ENCODE measurements around the gene BEGAIN. TPM values are rescaled to one million over a fixed set of nuclear protein-coding genes. Genes with fewer than 3 reads are reported as not detected.

The BEGAIN gene
- total and polyA plus RNA-seq, 12 donors = 0.20 to 4.3 (median 0.83) TPM

DNA sequence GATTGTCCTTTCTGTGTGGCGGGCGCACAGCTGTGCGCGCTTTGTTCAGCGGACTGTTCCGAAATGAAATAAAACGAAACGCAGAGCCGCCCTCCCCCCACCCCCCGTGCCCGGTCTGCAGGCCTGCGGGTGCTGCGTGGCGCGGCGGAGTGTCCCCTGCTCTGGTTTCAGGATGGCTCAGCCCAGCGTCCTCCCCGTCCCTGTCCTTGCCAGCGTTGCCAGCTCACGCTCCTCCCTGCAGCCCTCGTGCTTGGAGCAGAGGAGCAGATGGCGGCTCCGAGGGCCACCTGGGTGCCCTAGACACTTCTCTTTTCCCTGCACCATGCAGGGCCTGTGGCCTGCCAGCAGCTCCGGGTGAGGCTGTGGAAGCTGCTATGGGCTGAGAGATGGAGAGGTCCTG is 17.5 kb upstream of the BEGAIN start:
- TF ChIP-seq, protein P1, sequence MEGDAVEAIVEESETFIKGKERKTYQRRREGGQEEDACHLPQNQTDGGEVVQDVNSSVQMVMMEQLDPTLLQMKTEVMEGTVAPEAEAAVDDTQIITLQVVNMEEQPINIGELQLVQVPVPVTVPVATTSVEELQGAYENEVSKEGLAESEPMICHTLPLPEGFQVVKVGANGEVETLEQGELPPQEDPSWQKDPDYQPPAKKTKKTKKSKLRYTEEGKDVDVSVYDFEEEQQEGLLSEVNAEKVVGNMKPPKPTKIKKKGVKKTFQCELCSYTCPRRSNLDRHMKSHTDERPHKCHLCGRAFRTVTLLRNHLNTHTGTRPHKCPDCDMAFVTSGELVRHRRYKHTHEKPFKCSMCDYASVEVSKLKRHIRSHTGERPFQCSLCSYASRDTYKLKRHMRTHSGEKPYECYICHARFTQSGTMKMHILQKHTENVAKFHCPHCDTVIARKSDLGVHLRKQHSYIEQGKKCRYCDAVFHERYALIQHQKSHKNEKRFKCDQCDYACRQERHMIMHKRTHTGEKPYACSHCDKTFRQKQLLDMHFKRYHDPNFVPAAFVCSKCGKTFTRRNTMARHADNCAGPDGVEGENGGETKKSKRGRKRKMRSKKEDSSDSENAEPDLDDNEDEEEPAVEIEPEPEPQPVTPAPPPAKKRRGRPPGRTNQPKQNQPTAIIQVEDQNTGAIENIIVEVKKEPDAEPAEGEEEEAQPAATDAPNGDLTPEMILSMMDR (IDR thresholded peaks at IDR 0.05) = no peak
- no peak for ATAC-seq
- Histone ChIP-seq H3K27me3 (peaks cover 0 to 55% (median 30%) of the 10 kb centered on the region in 7 donors), H3K9me3 (peaks cover 0 to 20% (median 16%) of the 10 kb centered on the region in 11 donors), H3K4me1 (no peaks in the 10 kb centered on the region), H3K4me3 (no peak overlapping the region), H3K27ac (no peak overlapping the region), H3K36me3 (no peaks in the 10 kb centered on the region)
- 91 to 93% methylated on average over 24 of the region's 24 CpGs for WGBS, 2 donors
- no peak for DNase-seq
- intact Hi-C loops (cut with DNase I) = no loop called here

DNA sequence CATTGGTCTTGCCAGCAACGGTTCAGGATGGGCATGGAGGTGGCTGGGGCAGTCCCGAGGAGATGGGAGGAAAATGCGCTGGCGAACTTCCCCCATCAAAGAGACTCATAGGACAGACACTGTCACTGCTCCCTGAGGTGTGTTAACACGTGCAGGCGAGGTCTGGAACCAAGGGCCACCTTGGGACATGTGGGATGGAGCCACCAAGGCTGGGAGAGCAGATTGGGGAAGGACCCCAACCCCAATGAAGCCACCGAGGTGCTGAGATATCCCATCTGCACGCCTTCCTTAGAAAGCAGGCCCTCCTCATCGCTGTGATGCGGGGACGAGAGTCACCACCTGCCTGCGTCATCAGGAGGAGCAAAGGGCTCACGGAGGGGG is 16.9 kb upstream of the BEGAIN start:
- 81 to 88% methylated on average over 13 of the region's 13 CpGs for WGBS, 2 donors
- ATAC-seq = no peak
- no peak for DNase-seq
- TF ChIP-seq, protein P1 (IDR thresholded peaks at IDR 0.05) = no peak
- Histone ChIP-seq H3K27me3 (peaks cover 0 to 52% (median 30%) of the 10 kb centered on the region in 7 donors), H3K9me3 (peaks cover 0 to 20% (median 16%) of the 10 kb centered on the region in 11 donors), H3K4me1 (peaks cover 0 to 3% (median 0%) of the 10 kb centered on the region in 9 donors), H3K36me3 (no peaks in the 10 kb centered on the region), H3K27ac (no peak overlapping the region), H3K4me3 (no peak overlapping the region)
- intact Hi-C loops (cut with DNase I) = no loop called here

DNA sequence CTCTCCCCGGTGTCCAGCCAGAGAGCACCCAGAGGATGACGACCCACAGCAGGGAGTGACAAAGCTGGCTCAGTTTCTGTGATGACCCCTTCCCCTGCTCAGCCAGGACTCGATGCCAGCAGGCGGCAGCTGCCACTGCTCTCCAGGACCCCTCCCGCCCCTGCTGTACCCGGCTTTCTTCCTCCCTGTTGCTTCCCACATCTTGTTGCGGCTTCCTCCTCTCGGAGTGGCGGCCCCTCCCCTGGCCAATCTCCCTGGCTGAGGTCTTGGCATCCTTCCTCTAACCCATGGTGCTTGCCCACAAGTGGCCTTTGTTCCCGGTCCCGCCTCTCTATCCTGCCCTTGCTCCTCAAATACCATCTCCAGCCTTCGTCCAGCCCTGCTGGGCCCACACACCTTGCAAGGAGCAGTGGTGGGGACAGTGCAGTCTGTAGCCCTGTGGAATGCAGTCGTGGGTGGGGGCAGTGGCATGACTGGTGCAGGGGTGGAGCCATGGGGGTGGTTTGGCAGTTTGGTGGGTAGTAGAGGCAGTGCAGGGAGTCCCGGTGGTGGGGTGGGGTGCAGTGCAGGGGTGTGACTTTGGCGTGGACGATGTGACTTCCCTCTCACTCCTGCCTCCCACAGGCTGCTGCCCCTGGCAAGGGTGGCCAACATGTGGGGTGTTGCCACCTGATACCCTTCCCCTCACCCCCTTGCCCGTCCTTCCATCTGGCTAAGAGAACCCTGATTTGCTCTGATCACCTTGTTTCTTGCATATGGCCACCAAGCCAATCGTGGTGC is 16.3 kb upstream of the BEGAIN start:
- H3K27me3 ChIP-seq = peaks cover 0 to 48% (median 30%) of the 10 kb centered on the region in 7 donors
- TF ChIP-seq, protein P1 (IDR thresholded peaks at IDR 0.05) = no peak
- intact Hi-C loops (cut with DNase I) = no loop called here
- H3K4me1 ChIP-seq = peaks cover 0 to 3% (median 0%) of the 10 kb centered on the region in 9 donors
- peaks cover 0 to 20% (median 16%) of the 10 kb centered on the region in 11 donors for H3K9me3 ChIP-seq
- H3K4me3 ChIP-seq = no peak overlapping the region
- DNase-seq (no peak), ATAC-seq (peak in 1 of 8 donors; percentile 39)
- H3K27ac ChIP-seq = no peak overlapping the region
- WGBS, 2 donors = 65 to 75% methylated on average over 18 of the region's 18 CpGs
- no peaks in the 10 kb centered on the region for H3K36me3 ChIP-seq

DNA sequence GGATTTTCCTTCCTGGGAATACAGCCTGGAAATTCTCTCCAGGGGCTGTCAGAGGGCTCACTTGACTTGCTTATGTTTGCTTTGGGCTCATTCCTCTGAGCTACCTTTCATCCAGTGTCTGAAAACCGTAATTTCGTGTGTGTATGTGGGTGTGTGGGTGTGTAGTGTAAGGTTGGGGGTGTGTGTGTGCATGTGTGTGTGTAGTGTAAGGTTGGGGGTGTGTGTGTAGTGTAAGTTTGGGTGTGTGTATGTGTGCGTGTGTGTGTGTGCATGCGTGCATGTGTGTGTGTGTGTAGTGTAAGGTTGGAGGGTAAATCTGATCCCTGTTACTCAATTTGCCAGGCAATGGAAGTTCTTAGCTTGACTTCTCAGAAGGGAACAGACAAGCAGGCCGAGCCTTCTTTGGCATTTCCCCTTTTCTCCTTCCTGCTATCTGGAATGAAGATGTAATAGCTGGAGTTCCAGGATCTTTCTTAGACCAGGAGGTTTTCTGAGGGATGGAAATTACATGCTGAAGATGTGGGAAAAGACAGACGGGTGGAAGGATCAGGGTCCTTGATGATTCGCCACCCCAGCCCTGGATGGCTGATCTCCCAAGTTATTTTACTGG is 15.5 kb upstream of the BEGAIN start:
- Histone ChIP-seq H3K9me3 (peaks cover 0 to 20% (median 16%) of the 10 kb centered on the region in 11 donors), H3K27me3 (peaks cover 0 to 54% (median 24%) of the 10 kb centered on the region in 7 donors), H3K4me1 (peaks cover 0 to 3% (median 0%) of the 10 kb centered on the region in 9 donors), H3K27ac (no peak overlapping the region), H3K36me3 (no peaks in the 10 kb centered on the region), H3K4me3 (no peak overlapping the region)
- WGBS, 2 donors = 67 to 70% methylated on average over 7 of the region's 7 CpGs
- TF ChIP-seq, protein P1 (IDR thresholded peaks at IDR 0.05) = no peak
- intact Hi-C loops (cut with DNase I) = no loop called here
- ATAC-seq (no peak), DNase-seq (no peak)
